ENCODE measurements around the gene HSD17B12.

Gene HSD17B12

DNA sequence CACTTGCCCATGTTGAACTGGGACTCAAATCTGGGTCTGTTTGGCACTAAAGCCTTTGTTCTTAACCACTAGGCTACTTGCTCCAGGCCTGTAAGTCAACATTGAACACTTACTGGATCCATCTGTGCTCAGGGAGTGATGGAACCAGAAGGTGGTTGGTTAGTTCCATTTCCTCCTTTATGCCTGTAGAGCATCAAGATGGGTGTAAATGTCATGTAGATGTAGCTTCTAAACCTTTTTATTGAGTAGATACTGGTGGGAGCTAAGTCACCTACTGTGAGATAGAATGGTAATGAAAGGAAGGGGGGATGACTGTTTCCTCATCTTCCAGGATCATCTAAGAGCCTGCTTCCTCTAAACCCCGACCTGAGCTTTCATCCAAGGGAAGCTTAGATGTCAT lies 161.5 kb downstream of the HSD17B12 start:
- H3K9me3 ChIP-seq (ENCODE audit: severe bottlenecking), result no peaks in the 10 kb centered on the region
- no peaks in the 10 kb centered on the region for H3K27me3 ChIP-seq (ENCODE audit: insufficient read depth, low read depth, severe bottlenecking)
- no peak overlapping the region for H3K4me3 ChIP-seq (ENCODE audit: low read depth, low read length)
- H3K36me3 ChIP-seq, result no peaks in the 10 kb centered on the region
- no peak for DNase-seq
- TF ChIP-seq, protein P1, sequence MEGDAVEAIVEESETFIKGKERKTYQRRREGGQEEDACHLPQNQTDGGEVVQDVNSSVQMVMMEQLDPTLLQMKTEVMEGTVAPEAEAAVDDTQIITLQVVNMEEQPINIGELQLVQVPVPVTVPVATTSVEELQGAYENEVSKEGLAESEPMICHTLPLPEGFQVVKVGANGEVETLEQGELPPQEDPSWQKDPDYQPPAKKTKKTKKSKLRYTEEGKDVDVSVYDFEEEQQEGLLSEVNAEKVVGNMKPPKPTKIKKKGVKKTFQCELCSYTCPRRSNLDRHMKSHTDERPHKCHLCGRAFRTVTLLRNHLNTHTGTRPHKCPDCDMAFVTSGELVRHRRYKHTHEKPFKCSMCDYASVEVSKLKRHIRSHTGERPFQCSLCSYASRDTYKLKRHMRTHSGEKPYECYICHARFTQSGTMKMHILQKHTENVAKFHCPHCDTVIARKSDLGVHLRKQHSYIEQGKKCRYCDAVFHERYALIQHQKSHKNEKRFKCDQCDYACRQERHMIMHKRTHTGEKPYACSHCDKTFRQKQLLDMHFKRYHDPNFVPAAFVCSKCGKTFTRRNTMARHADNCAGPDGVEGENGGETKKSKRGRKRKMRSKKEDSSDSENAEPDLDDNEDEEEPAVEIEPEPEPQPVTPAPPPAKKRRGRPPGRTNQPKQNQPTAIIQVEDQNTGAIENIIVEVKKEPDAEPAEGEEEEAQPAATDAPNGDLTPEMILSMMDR (IDR thresholded peaks at IDR 0.05; ENCODE audit: low read depth, low read length), result no peak
- H3K27ac ChIP-seq, result no peak overlapping the region

DNA sequence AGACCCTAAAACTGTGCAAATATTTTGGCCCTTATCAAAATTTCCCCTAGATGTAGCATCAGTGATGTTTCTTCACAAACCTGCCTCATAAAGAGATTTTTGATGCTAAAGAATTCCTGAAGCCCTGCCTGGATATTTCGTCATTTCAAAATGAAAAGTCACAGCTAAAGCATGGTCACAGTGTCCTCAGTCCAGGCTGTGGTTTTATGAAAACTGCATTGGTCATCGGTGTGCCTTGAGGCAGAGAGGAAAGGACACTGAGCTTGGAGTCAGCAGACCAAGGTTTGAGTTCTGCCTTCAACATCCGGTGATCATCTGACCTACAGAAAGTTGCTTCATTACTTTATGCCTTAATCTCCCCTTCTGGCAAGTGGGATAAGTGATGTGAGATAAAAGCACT lies 165.3 kb downstream of the HSD17B12 start:
- Histone ChIP-seq H3K27me3 (ENCODE audit: insufficient read depth, low read depth, severe bottlenecking) (no peaks in the 10 kb centered on the region), H3K27ac (no peak overlapping the region), H3K9me3 (ENCODE audit: severe bottlenecking) (no peaks in the 10 kb centered on the region), H3K36me3 (no peaks in the 10 kb centered on the region), H3K4me3 (ENCODE audit: low read depth, low read length) (no peak overlapping the region)
- no peak for DNase-seq
- TF ChIP-seq, protein P1 (IDR thresholded peaks at IDR 0.05; ENCODE audit: low read depth, low read length), result no peak

DNA sequence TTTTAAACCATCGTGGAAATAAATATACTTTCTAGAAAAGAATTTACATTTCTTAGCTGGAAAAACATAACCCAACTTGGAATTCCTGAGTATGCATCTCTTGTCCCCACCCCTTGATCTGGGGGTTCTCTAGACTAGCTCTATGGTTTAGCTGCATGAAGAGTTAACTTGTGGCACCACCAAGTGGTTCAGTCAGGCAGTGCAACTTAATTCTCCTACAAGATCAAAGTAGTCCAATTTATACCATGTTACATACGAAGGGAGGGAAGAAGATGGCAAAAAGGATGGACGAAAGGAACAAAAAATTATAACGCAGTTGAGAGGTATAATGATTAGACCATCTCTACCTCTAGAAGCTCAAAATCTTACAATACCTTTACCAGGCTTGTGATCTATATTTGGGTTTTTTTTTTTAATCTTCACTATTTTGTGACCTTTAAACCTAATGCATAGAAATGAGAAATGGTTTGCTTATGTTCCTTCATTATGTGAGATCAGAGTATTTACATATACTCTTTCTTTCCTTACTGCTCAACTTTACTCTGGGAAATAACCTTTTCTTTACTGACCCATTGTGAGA lies 171.6 kb downstream of the HSD17B12 start:
- peak; percentile 65 for DNase-seq
- H3K9me3 ChIP-seq (ENCODE audit: severe bottlenecking), result no peaks in the 10 kb centered on the region
- no peak overlapping the region for H3K4me3 ChIP-seq (ENCODE audit: low read depth, low read length)
- TF ChIP-seq, protein P1 (IDR thresholded peaks at IDR 0.05; ENCODE audit: low read depth, low read length), result peak; percentile 69
- peaks cover 4% of the 10 kb centered on the region for H3K36me3 ChIP-seq
- no peak overlapping the region for H3K27ac ChIP-seq
- no peaks in the 10 kb centered on the region for H3K27me3 ChIP-seq (ENCODE audit: insufficient read depth, low read depth, severe bottlenecking)

DNA sequence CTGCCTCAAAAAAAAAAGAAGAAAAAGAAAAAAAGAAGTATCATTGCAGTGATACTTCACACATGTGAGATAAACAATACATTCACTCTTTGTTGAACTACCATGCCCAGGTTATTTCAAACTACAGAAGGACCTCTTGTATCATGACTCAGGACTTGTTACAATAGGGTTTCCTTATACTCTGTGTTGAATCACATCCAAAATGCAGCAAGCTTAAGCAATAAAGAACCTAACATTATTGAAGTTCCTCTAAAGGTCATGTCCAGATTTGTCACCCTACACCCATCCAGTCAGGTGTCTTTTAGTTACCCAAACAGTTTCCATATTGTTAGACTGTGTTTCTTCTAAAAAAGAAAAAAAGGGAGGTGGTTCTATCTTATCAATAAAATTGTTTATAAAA lies 173.2 kb downstream of the HSD17B12 start:
- TF ChIP-seq, protein P1 (IDR thresholded peaks at IDR 0.05; ENCODE audit: low read depth, low read length), result no peak
- H3K36me3 ChIP-seq, result peaks cover 4% of the 10 kb centered on the region

DNA sequence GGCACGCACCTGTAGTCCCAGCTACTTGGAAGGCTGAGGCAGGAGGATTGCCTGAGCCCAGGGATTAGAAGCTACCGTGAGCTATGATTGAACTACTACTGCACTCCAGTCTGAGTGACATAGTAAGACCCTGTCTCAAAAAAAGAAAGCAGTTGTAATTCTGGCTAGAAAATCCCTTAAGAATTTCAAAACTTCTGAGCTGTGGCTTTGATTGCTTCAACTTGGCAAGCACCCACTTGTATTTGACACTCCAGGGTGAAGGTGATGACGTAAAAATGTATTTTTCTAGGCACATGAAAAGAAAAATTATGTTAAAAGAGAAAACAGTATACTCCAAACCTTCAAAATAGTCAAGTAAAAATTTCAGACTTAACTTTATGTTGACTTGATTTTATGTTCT lies 176.5 kb downstream of the HSD17B12 start:
- TF ChIP-seq, protein P1 (IDR thresholded peaks at IDR 0.05; ENCODE audit: low read depth, low read length), result no peak

More for the DNA sequence above, 173.2 kb downstream of the HSD17B12 start:
- H3K4me3 ChIP-seq (ENCODE audit: low read depth, low read length), result no peak overlapping the region
- H3K27ac ChIP-seq, result no peak overlapping the region
- H3K27me3 ChIP-seq (ENCODE audit: insufficient read depth, low read depth, severe bottlenecking), result no peaks in the 10 kb centered on the region
- DNase-seq, result no peak
- no peaks in the 10 kb centered on the region for H3K9me3 ChIP-seq (ENCODE audit: severe bottlenecking)

DNA sequence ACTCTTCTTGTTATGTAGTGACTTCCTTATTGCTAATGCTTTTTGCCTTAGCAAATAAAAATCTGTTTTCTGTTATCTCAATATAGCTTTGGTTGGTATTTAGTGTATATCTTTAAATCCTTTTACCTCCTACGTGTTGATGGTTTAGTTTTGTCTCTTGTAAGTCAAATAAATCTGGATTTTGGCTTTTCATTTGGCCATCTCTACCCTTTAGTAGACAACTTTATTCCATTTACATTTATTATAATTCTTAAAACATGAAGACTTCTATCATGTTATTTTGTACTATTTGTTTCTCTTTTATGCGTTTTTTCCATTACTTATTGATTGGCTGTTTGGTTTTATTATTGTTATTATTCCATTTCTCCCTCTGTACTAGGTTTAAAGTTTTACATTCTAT lies 180.6 kb downstream of the HSD17B12 start:
- Histone ChIP-seq H3K36me3 (no peaks in the 10 kb centered on the region), H3K27me3 (ENCODE audit: insufficient read depth, low read depth, severe bottlenecking) (no peaks in the 10 kb centered on the region), H3K4me3 (ENCODE audit: low read depth, low read length) (no peak overlapping the region), H3K27ac (no peak overlapping the region), H3K9me3 (ENCODE audit: severe bottlenecking) (no peaks in the 10 kb centered on the region)
- DNase-seq, result no peak
- TF ChIP-seq, protein P1 (IDR thresholded peaks at IDR 0.05; ENCODE audit: low read depth, low read length), result no peak

More for the DNA sequence above, 176.5 kb downstream of the HSD17B12 start:
- no peak overlapping the region for H3K27ac ChIP-seq
- no peak for DNase-seq
- H3K9me3 ChIP-seq (ENCODE audit: severe bottlenecking), result no peaks in the 10 kb centered on the region
- no peaks in the 10 kb centered on the region for H3K27me3 ChIP-seq (ENCODE audit: insufficient read depth, low read depth, severe bottlenecking)
- no peak overlapping the region for H3K4me3 ChIP-seq (ENCODE audit: low read depth, low read length)
- peaks cover 4% of the 10 kb centered on the region for H3K36me3 ChIP-seq

Data from WERI-Rb-1 (cell line).